OCI-LY1 (cell line): ENCODE data around the gene GFPT2.

Experiments used
- H2AFZ ChIP-seq: fragments of 200-600 bp; sonication (generic), shearing (Covaris generic); 2 replicates; pipeline ENCODE4 v1.6.0; 2014; ENCODE audit warnings: antibody characterized with exemption, mild to moderate bottlenecking, low read length
- H3F3A ChIP-seq: fragments of 200-600 bp; sonication (generic), shearing (Covaris generic); 2 replicates; pipeline ENCODE4 v1.6.0; 2014; ENCODE audit warnings: mild to moderate bottlenecking, antibody characterized with exemption, low read length, moderate library complexity; ENCODE audit not compliant: insufficient read depth
- H3K27ac ChIP-seq: fragments of 200-600 bp; sonication (generic); 2 replicates; pipeline ENCODE4 v1.5.1; 2014; ENCODE audit warnings: low read length, mixed run types, mild to moderate bottlenecking, low read depth; ENCODE audit not compliant: poor library complexity, severe bottlenecking
- H3K27me3 ChIP-seq: fragments of 200-600 bp; sonication (generic); 2 replicates; pipeline ENCODE4 v1.6.0; 2014; ENCODE audit warnings: antibody characterized with exemption, mild to moderate bottlenecking, low read length, moderate library complexity; ENCODE audit not compliant: insufficient read depth
- H3K36me3 ChIP-seq: fragments of 200-600 bp; sonication (generic); 2 replicates; pipeline ENCODE4 v1.6.1; 2014; ENCODE audit warnings: mild to moderate bottlenecking, antibody characterized with exemption, low read length, moderate library complexity, mixed read lengths; ENCODE audit not compliant: insufficient read depth
- H3K4me1 ChIP-seq: fragments of 200-600 bp; sonication (generic); 2 replicates; pipeline ENCODE4 v1.5.1; 2014; ENCODE audit warnings: mild to moderate bottlenecking, low read length, moderate library complexity; ENCODE audit not compliant: insufficient read depth, severe bottlenecking
- H3K4me2 ChIP-seq: fragments of 200-600 bp; sonication (generic), shearing (Covaris generic); 2 replicates; pipeline ENCODE4 v1.6.1; 2014; ENCODE audit warnings: low read length
- H3K4me3 ChIP-seq: fragments of 200-600 bp; sonication (generic); 2 replicates; pipeline ENCODE4 v1.5.1; 2014; ENCODE audit warnings: low read length, low read depth, mild to moderate bottlenecking, mixed read lengths; ENCODE audit not compliant: poor library complexity, severe bottlenecking
- H3K79me2 ChIP-seq: fragments of 200-600 bp; shearing (Covaris generic); 2 replicates; pipeline ENCODE4 v1.6.1; 2016; ENCODE audit warnings: mixed run types, low read length, mixed read lengths; ENCODE audit not compliant: insufficient read depth
- H3K9ac ChIP-seq: fragments of 200-600 bp; sonication (generic), shearing (Covaris generic); 2 replicates; pipeline ENCODE4 v1.6.1; 2014; ENCODE audit warnings: mild to moderate bottlenecking, low read length, mixed read lengths
- H3K9me2 ChIP-seq: fragments of 200-600 bp; sonication (generic), shearing (Covaris generic); 2 replicates; pipeline ENCODE4 v1.6.1; 2014; ENCODE audit warnings: low read depth, mild to moderate bottlenecking, low read length, mixed read lengths
- H3K9me3 ChIP-seq: fragments of 200-600 bp; shearing (Covaris generic); 2 replicates; pipeline ENCODE4 v1.6.1; 2014; ENCODE audit warnings: low read length, mixed read lengths
- H4K20me1 ChIP-seq: fragments of 200-600 bp; sonication (generic), shearing (Covaris generic); 2 replicates; pipeline ENCODE4 v1.6.0; 2016; ENCODE audit warnings: mild to moderate bottlenecking, low read length; ENCODE audit not compliant: insufficient read depth
- CTCF ChIP-seq: fragments of 200-600 bp; sonication (generic), shearing (Covaris generic); IDR thresholded peaks from 2 replicates; pipeline ENCODE4 v1.5.1; 2017; ENCODE audit warnings: mild to moderate bottlenecking, antibody characterized with exemption, low read length, moderate library complexity, mixed read lengths
- EZH2 ChIP-seq: fragments of 200-600 bp; sonication (generic), shearing (Covaris generic); IDR thresholded peaks from 2 replicates; pipeline ENCODE4 v1.8.0; 2017; ENCODE audit warnings: borderline replicate concordance, mixed run types, mild to moderate bottlenecking, antibody characterized with exemption, low read length, moderate library complexity, mixed read lengths

Gene GFPT2

GRCh38 chr5:180382926-180383325 is 29.8 kb upstream of the GFPT2 start:
- Histone ChIP-seq H3K36me3 (no peaks in the 10 kb centered on the region), H3K9me3 (no peaks in the 10 kb centered on the region), H3K27me3 (peaks cover 6% of the 10 kb centered on the region; the same call in 1 of the 2 replicates), H3K4me1 (no peaks in the 10 kb centered on the region), H3K9me2 (no peaks in the 10 kb centered on the region), H3K4me2 (no peak overlapping the region), H3K79me2 (no peaks in the 10 kb centered on the region), H3K27ac (no peak overlapping the region), H3K4me3 (no peak overlapping the region), H4K20me1 (no peaks in the 10 kb centered on the region), H3F3A (no peaks in the 10 kb centered on the region), H3K9ac (no peak overlapping the region), H2AFZ (no peak overlapping the region)
- TF ChIP-seq CTCF (no peak), EZH2 (no peak)

- no peak overlapping the region for H2AFZ ChIP-seq
- H3F3A ChIP-seq, result no peaks in the 10 kb centered on the region
- H3K79me2 ChIP-seq, result no peaks in the 10 kb centered on the region
- no peak overlapping the region for H3K4me3 ChIP-seq
- no peaks in the 10 kb centered on the region for H3K36me3 ChIP-seq
- no peak overlapping the region for H3K9ac ChIP-seq
- peaks cover 12% of the 10 kb centered on the region; the same call in 1 of the 2 replicates for H3K27me3 ChIP-seq
- H3K27ac ChIP-seq, result no peak overlapping the region
- H3K9me2 ChIP-seq, result no peaks in the 10 kb centered on the region
- H3K9me3 ChIP-seq, result no peaks in the 10 kb centered on the region
- no peak overlapping the region for H3K4me2 ChIP-seq
- H3K4me1 ChIP-seq, result no peaks in the 10 kb centered on the region
- no peaks in the 10 kb centered on the region for H4K20me1 ChIP-seq
- TF ChIP-seq EZH2 (no peak), CTCF (no peak)
These were observed 28.8 kb upstream of the GFPT2 start for GRCh38 chr5:180381851-180382480.

GRCh38 chr5:180381428-180381827 is 28.3 kb upstream of the GFPT2 start:
- H3K27me3 ChIP-seq, result peaks cover 12% of the 10 kb centered on the region; the same call in 1 of the 2 replicates
- no peak overlapping the region for H2AFZ ChIP-seq
- TF ChIP-seq EZH2, result no peak
- TF ChIP-seq CTCF, result no peak
- no peaks in the 10 kb centered on the region for H3K79me2 ChIP-seq
- no peak overlapping the region for H3K9ac ChIP-seq
- H3K27ac ChIP-seq, result no peak overlapping the region
- H3K4me3 ChIP-seq, result no peak overlapping the region
- H4K20me1 ChIP-seq, result no peaks in the 10 kb centered on the region
- H3K9me2 ChIP-seq, result no peaks in the 10 kb centered on the region
- no peaks in the 10 kb centered on the region for H3K9me3 ChIP-seq
- H3K36me3 ChIP-seq, result no peaks in the 10 kb centered on the region
- H3K4me2 ChIP-seq, result no peak overlapping the region
- H3K4me1 ChIP-seq, result no peaks in the 10 kb centered on the region
- H3F3A ChIP-seq, result no peaks in the 10 kb centered on the region
